ENCODE data around the gene PTPRJ. TPM values are rescaled to one million over a fixed set of nuclear protein-coding genes. Genes with fewer than 3 reads are reported as not detected.

PTPRJ gene
- total and polyA plus RNA-seq, 9 of the 15 experiments (the other 6 are each of a cell fraction or from before 2014, with no cell fraction given) = 0.56 to 10.7 (median 4.8) TPM

GRCh38 chr11:48094643-48095339, 114.4 kb downstream of the PTPRJ start:
- no peak overlapping the region for H3K9ac ChIP-seq (ENCODE audit: insufficient read depth in 1 of 2, low read depth in 2 of 2, low read length in 2 of 2)
- H3K9me1 ChIP-seq (ENCODE audit: control insufficient read depth, insufficient read depth, low read length) = no peaks in the 10 kb centered on the region
- no peaks in the 10 kb centered on the region for H3K36me3 ChIP-seq (ENCODE audit: control insufficient read depth, insufficient read depth, low read length)
- CTCF ChIA-PET (ENCODE audit: low intra/inter-chr PET ratio) = no interaction called here
- peaks cover 7% of the 10 kb centered on the region; the same call in 1 of the 2 replicates for H4K20me1 ChIP-seq (replicated peaks; ENCODE audit: control insufficient read depth, insufficient read depth, low read length)
- H3K4me2 ChIP-seq (ENCODE audit: insufficient read depth, low read length) = no peak overlapping the region
- FAIRE-seq (no peak), DNase-seq (ENCODE audit: extremely low read depth in 1 of 4, low spot score in 3 of 4) (no peak), ATAC-seq (no peak)
- no peaks in the 10 kb centered on the region for H3K79me2 ChIP-seq (ENCODE audit: control insufficient read depth, insufficient read depth, low read length)
- in situ Hi-C loops (cut with MboI) = no loop called here
- no peak overlapping the region for H2AFZ ChIP-seq (ENCODE audit: low read depth, low read length)
- H3K4me3 ChIP-seq = no peak overlapping the region
- no TSS peak for BruUV-seq (replicated peaks)
- no peak overlapping the region for H3K27ac ChIP-seq (ENCODE audit: extremely low read depth, low read depth, low read length)
- intact Hi-C loops (cut with micrococcal nuclease) = no loop called here
- no peaks in the 10 kb centered on the region for H3K27me3 ChIP-seq (ENCODE audit: control insufficient read depth in 2 of 2, insufficient read depth in 2 of 2, low read length in 2 of 2)
- peaks cover 0 to 1% of the 10 kb centered on the region in 2 experiments; a peak in 1 of 5 replicates for H3K4me1 ChIP-seq (replicated peaks in 1 of 2; ENCODE audit: control insufficient read depth in 2 of 2, insufficient read depth in 2 of 2, low read length in 2 of 2)
- POLR2A ChIA-PET = interaction anchor here (0.7 to 1.7 kb wide), 2 partner anchors 13 kb away, joined by 3 to 4 read pairs; no protein-coding TSS in a partner anchor
- WGBS (ENCODE audit: insufficient coverage, low coverage, missing lambda C conversion rate) = 33% methylated on average over 9 of the region's 9 CpGs
- H3K9me3 ChIP-seq (replicated peaks; ENCODE audit: control insufficient read depth, insufficient read depth, low read depth, low read length) = no peaks in the 10 kb centered on the region
- TF ChIP-seq E2F3 (CRISPR knock-in tag; IDR thresholded peaks at IDR 0.05) (no peak), DLX4 (CRISPR knock-in tag; IDR thresholded peaks at IDR 0.05) (no peak), MCM2 (IDR thresholded peaks at IDR 0.05; ENCODE audit: low read depth) (no peak), ZNF609 (CRISPR knock-in tag; IDR thresholded peaks at IDR 0.05; ENCODE audit: borderline replicate concordance) (no peak), CBFA2T2 (conservative IDR thresholded peaks at IDR 0.05) (no peak), NFE2 (IDR thresholded peaks at IDR 0.05; ENCODE audit: low read depth) (no peak), FOXO4 (CRISPR knock-in tag; IDR thresholded peaks at IDR 0.05) (no peak), FOXA1 (IDR thresholded peaks at IDR 0.05; ENCODE audit: borderline replicate concordance) (no peak), CREB5 (CRISPR knock-in tag; IDR thresholded peaks at IDR 0.05) (no peak), ZNF436 (CRISPR knock-in tag; IDR thresholded peaks at IDR 0.05) (no peak), TCF7 (IDR thresholded peaks at IDR 0.05; ENCODE audit: borderline replicate concordance) (no peak), ZBTB26 (CRISPR knock-in tag; IDR thresholded peaks at IDR 0.05) (no peak), STAT5A (IDR thresholded peaks at IDR 0.05; ENCODE audit: borderline replicate concordance, low read length) (no peak)

Measured in K562 (cell line).